SK-N-SH treated with all-trans-retinoic acid at 6 μM for 48 hours (cell line): Measurements from ENCODE around the gene ANKRD45.

Source experiments
- ATAC-seq: fragments of 200-7000 bp; cut with Tn5 transposase; 3 replicates; pipeline ENCODE4 v1.9.1; 2020; ENCODE audit warnings: mild to moderate bottlenecking, moderate library complexity
- PPARA ChIP-seq: fragments of 250-450 bp; sonication (Bioruptor Pico); IDR thresholded peaks from 2 replicates; pipeline ENCODE4 v1.5.0; 2020; ENCODE audit warnings: mild to moderate bottlenecking, borderline replicate concordance
- SNAI2 ChIP-seq: fragments of 250-450 bp; sonication (Bioruptor Pico); IDR thresholded peaks from 2 replicates; pipeline ENCODE4 v1.5.0; 2020; ENCODE audit warnings: mild to moderate bottlenecking, moderate library complexity
- TCF4 ChIP-seq: fragments of 250-450 bp; sonication (Bioruptor Pico); IDR thresholded peaks from 2 replicates; pipeline ENCODE4 v1.8.0; 2021; ENCODE audit warnings: mild to moderate bottlenecking, moderate library complexity, borderline replicate concordance
- ZC3H10 ChIP-seq: fragments of 250-450 bp; sonication (Bioruptor Pico); IDR thresholded peaks from 2 replicates; pipeline ENCODE4 v1.5.1; 2021; ENCODE audit warnings: mild to moderate bottlenecking, moderate library complexity
- ZFP3 ChIP-seq: fragments of 250-450 bp; sonication (Bioruptor Pico); IDR thresholded peaks from 2 replicates; pipeline ENCODE4 v1.5.0; 2020; ENCODE audit warnings: mild to moderate bottlenecking, moderate library complexity
- ZNF565 ChIP-seq: fragments of 450-650 bp; formaldehyde crosslinking; conservative IDR thresholded peaks from 2 replicates; pipeline ENCODE4 v1.5.0; 2020; ENCODE audit warnings: low read depth, mild to moderate bottlenecking, moderate library complexity
- ZNF70 ChIP-seq: fragments of 450-650 bp; formaldehyde crosslinking; IDR thresholded peaks from 2 replicates; pipeline ENCODE4 v1.5.0; 2020; ENCODE audit warnings: mild to moderate bottlenecking, moderate library complexity
- TF ChIP-seq, protein P1 (sequence below): fragments of 250-450 bp; sonication (Bioruptor Pico); IDR thresholded peaks from 2 replicates; pipeline ENCODE4 v1.5.0; 2020; ENCODE audit warnings: mild to moderate bottlenecking, moderate library complexity
- TF ChIP-seq, protein P2 (sequence below): fragments of 250-450 bp; sonication (Bioruptor Pico); IDR thresholded peaks from 2 replicates; pipeline ENCODE4 v1.5.1; 2020; ENCODE audit warnings: low read depth, mild to moderate bottlenecking, moderate library complexity
- TF ChIP-seq, protein P3 (sequence below): fragments of 250-450 bp; sonication (Bioruptor Pico); IDR thresholded peaks from 2 replicates; pipeline ENCODE4 v1.5.1; 2021; ENCODE audit warnings: mild to moderate bottlenecking, moderate library complexity

Gene ANKRD45

DNA sequence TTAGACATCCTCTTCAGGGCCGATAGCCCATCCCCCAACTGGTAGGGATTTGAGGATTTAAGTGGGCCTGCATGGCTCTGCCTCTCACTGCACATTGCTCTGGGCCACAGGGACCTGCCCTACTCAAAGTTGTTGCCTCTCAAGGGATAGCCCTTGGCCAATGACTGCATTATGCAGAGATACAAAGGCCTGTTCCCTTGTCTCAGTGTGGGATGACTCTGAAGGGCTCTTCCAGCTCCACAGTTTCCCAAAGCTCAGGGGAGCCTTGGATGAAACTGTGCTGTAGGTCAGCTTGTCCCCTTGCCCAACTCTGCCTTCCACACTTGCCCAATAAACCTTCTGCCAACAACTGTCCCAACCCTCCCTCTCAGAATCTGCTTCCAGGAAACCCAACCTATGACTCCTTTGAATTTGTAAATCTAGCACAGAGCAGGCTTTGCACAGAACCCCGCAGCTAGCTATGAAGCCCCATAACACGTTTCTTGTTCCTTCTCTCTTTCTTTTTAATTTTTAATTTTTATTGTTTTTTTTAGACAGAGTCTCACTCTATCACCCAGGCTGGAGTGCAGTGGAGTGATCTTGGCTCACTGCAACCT, 109.3 kb downstream of the ANKRD45 start:
- TF ChIP-seq PPARA (CRISPR knock-in tag) (no peak), TCF4 (CRISPR knock-in tag) (no peak), ZNF565 (CRISPR knock-in tag) (no peak), ZFP3 (no peak), ZNF70 (CRISPR knock-in tag) (no peak), ZC3H10 (CRISPR knock-in tag) (no peak), SNAI2 (no peak)
- TF ChIP-seq, protein P1, sequence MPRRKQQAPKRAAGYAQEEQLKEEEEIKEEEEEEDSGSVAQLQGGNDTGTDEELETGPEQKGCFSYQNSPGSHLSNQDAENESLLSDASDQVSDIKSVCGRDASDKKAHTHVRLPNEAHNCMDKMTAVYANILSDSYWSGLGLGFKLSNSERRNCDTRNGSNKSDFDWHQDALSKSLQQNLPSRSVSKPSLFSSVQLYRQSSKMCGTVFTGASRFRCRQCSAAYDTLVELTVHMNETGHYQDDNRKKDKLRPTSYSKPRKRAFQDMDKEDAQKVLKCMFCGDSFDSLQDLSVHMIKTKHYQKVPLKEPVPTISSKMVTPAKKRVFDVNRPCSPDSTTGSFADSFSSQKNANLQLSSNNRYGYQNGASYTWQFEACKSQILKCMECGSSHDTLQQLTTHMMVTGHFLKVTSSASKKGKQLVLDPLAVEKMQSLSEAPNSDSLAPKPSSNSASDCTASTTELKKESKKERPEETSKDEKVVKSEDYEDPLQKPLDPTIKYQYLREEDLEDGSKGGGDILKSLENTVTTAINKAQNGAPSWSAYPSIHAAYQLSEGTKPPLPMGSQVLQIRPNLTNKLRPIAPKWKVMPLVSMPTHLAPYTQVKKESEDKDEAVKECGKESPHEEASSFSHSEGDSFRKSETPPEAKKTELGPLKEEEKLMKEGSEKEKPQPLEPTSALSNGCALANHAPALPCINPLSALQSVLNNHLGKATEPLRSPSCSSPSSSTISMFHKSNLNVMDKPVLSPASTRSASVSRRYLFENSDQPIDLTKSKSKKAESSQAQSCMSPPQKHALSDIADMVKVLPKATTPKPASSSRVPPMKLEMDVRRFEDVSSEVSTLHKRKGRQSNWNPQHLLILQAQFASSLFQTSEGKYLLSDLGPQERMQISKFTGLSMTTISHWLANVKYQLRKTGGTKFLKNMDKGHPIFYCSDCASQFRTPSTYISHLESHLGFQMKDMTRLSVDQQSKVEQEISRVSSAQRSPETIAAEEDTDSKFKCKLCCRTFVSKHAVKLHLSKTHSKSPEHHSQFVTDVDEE (CRISPR knock-in tag) = no peak
- TF ChIP-seq, protein P2, sequence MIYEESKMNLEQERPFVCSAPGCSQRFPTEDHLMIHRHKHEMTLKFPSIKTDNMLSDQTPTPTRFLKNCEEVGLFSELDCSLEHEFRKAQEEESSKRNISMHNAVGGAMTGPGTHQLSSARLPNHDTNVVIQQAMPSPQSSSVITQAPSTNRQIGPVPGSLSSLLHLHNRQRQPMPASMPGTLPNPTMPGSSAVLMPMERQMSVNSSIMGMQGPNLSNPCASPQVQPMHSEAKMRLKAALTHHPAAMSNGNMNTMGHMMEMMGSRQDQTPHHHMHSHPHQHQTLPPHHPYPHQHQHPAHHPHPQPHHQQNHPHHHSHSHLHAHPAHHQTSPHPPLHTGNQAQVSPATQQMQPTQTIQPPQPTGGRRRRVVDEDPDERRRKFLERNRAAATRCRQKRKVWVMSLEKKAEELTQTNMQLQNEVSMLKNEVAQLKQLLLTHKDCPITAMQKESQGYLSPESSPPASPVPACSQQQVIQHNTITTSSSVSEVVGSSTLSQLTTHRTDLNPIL (CRISPR knock-in tag) = no peak
- TF ChIP-seq, protein P3, sequence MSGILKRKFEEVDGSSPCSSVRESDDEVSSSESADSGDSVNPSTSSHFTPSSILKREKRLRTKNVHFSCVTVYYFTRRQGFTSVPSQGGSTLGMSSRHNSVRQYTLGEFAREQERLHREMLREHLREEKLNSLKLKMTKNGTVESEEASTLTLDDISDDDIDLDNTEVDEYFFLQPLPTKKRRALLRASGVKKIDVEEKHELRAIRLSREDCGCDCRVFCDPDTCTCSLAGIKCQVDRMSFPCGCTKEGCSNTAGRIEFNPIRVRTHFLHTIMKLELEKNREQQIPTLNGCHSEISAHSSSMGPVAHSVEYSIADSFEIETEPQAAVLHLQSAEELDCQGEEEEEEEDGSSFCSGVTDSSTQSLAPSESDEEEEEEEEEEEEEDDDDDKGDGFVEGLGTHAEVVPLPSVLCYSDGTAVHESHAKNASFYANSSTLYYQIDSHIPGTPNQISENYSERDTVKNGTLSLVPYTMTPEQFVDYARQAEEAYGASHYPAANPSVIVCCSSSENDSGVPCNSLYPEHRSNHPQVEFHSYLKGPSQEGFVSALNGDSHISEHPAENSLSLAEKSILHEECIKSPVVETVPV = no peak
- no peak for ATAC-seq
